ES-I3 (cell line): ENCODE data around the gene ANO6.

Experiments used
- H3K36me3 ChIP-seq: 2 replicates; pipeline ENCODE4 v1.6.1; 2013; ENCODE audit warnings: mild to moderate bottlenecking, low read length, control low read depth, moderate library complexity; ENCODE audit not compliant: insufficient read depth
- H3K4me1 ChIP-seq: 2 replicates; pipeline ENCODE4 v1.6.1; 2013; ENCODE audit warnings: mild to moderate bottlenecking, control low read depth, low read length; ENCODE audit not compliant: insufficient read depth
- H3K9ac ChIP-seq: 2 replicates; pipeline ENCODE4 v1.6.1; 2013; ENCODE audit warnings: low read depth, mild to moderate bottlenecking, low read length, moderate library complexity
- H3K9me3 ChIP-seq: 2 replicates; pipeline ENCODE4 v1.6.1; 2013; ENCODE audit warnings: mild to moderate bottlenecking, low read length, moderate library complexity; ENCODE audit not compliant: control insufficient read depth, insufficient read depth

The ANO6 gene

GRCh38 chr12:45200491-45201043, 15.3 kb upstream of the ANO6 start:
- no peaks in the 10 kb centered on the region for H3K9me3 ChIP-seq
- H3K36me3 ChIP-seq = no peaks in the 10 kb centered on the region
- no peak overlapping the region for H3K9ac ChIP-seq
- H3K4me1 ChIP-seq = no peaks in the 10 kb centered on the region

- Histone ChIP-seq H3K36me3 (no peaks in the 10 kb centered on the region), H3K9ac (no peak overlapping the region), H3K9me3 (no peaks in the 10 kb centered on the region), H3K4me1 (no peaks in the 10 kb centered on the region)
These were observed 12.1 kb upstream of the ANO6 start for GRCh38 chr12:45203767-45204166.

- H3K9me3 ChIP-seq = no peaks in the 10 kb centered on the region
- no peak overlapping the region for H3K9ac ChIP-seq
- H3K36me3 ChIP-seq = no peaks in the 10 kb centered on the region
- H3K4me1 ChIP-seq = no peaks in the 10 kb centered on the region; the same call in 1 of the 2 replicates
These were observed 11.1 kb upstream of the ANO6 start for GRCh38 chr12:45204757-45205156.

GRCh38 chr12:45205165-45205825, 10.6 kb upstream of the ANO6 start:
- H3K9ac ChIP-seq = no peak overlapping the region

GRCh38 chr12:45208604-45209487, 7.0 kb upstream of the ANO6 start:
- no peaks in the 10 kb centered on the region for H3K36me3 ChIP-seq
- H3K4me1 ChIP-seq = no peaks in the 10 kb centered on the region; the same call in 1 of the 2 replicates
- no peak overlapping the region for H3K9ac ChIP-seq
- H3K9me3 ChIP-seq = no peaks in the 10 kb centered on the region

More at GRCh38 chr12:45205165-45205825, 10.6 kb upstream of the ANO6 start:
- Histone ChIP-seq H3K4me1 (no peaks in the 10 kb centered on the region; the same call in 1 of the 2 replicates), H3K9me3 (no peaks in the 10 kb centered on the region), H3K36me3 (no peaks in the 10 kb centered on the region)

- no peaks in the 10 kb centered on the region for H3K36me3 ChIP-seq
- no peaks in the 10 kb centered on the region; the same call in 1 of the 2 replicates for H3K4me1 ChIP-seq
- no peaks in the 10 kb centered on the region for H3K9me3 ChIP-seq
- no peak overlapping the region for H3K9ac ChIP-seq
These were observed 6.1 kb upstream of the ANO6 start for GRCh38 chr12:45209784-45210183.

GRCh38 chr12:45212064-45212463, 3.8 kb upstream of the ANO6 start:
- Histone ChIP-seq H3K4me1 (no peaks in the 10 kb centered on the region; the same call in 1 of the 2 replicates), H3K36me3 (no peaks in the 10 kb centered on the region), H3K9ac (no peak overlapping the region), H3K9me3 (no peaks in the 10 kb centered on the region)

GRCh38 chr12:45213107-45213506, 2.8 kb upstream of the ANO6 start:
- H3K9ac ChIP-seq = no peak overlapping the region
- no peaks in the 10 kb centered on the region for H3K36me3 ChIP-seq
- no peaks in the 10 kb centered on the region for H3K9me3 ChIP-seq
- no peaks in the 10 kb centered on the region; the same call in 1 of the 2 replicates for H3K4me1 ChIP-seq

- peaks cover 5% of the 10 kb centered on the region for H3K4me1 ChIP-seq
- no peaks in the 10 kb centered on the region for H3K9me3 ChIP-seq
- H3K36me3 ChIP-seq = no peaks in the 10 kb centered on the region
- H3K9ac ChIP-seq = no peak overlapping the region
These were observed 1.8 kb upstream of the ANO6 start for GRCh38 chr12:45214071-45214470.

GRCh38 chr12:45214749-45215418, 1.0 kb upstream of the ANO6 start:
- Histone ChIP-seq H3K4me1 (peaks cover 13% of the 10 kb centered on the region), H3K9me3 (no peaks in the 10 kb centered on the region), H3K36me3 (no peaks in the 10 kb centered on the region), H3K9ac (peak overlapping the region; percentile 66)

- Histone ChIP-seq H3K9ac (peak overlapping the region; percentile 66), H3K9me3 (no peaks in the 10 kb centered on the region), H3K4me1 (peaks cover 26% of the 10 kb centered on the region), H3K36me3 (no peaks in the 10 kb centered on the region)
These were observed 511 bp downstream of the ANO6 start for GRCh38 chr12:45216230-45216982.

GRCh38 chr12:45216983-45217485, 1.1 kb downstream of the ANO6 start:
- H3K9me3 ChIP-seq = no peaks in the 10 kb centered on the region
- H3K36me3 ChIP-seq = no peaks in the 10 kb centered on the region
- H3K9ac ChIP-seq = peak overlapping the region; percentile 66
- peaks cover 26% of the 10 kb centered on the region for H3K4me1 ChIP-seq

GRCh38 chr12:45217846-45218245, 2.0 kb downstream of the ANO6 start:
- Histone ChIP-seq H3K9me3 (no peaks in the 10 kb centered on the region), H3K4me1 (peaks cover 26% of the 10 kb centered on the region), H3K36me3 (no peaks in the 10 kb centered on the region), H3K9ac (peak overlapping the region; percentile 66)
